ENCODE measurements around the gene HNRNPA1L2.
A peak's percentile ranks its signal among the peaks of the same experiment; 100 is the strongest.

Gene HNRNPA1L2

DNA sequence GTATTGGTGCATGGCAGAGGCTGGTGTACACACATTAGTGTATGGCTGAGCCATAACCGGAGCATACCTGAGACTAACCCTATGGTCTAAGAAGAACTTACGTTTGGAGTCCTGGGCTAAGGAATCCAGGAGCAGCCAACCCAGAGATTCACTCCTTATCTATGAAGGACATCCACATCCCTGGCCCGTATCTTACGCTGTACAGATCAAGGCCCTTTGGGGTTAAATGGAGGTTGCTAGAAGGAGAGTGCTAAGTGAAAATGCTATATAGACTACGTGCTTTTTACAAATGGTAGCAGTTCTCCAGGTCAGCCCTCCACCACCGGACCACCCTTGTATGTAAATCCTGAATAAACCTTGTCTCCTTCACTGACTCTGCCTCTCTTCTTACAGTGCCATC, 8.5 kb downstream of the HNRNPA1L2 start:
- H3K27ac ChIP-seq (ENCODE audit: low read depth, low read length) = no peak overlapping the region
- peak overlapping the region; percentile 80 for H3K4me3 ChIP-seq (ENCODE audit: low read depth, low read length)
- H3K4me1 ChIP-seq (ENCODE audit: control insufficient read depth, insufficient read depth, low read length) = peaks cover 2% of the 10 kb centered on the region; the same call in 1 of the 2 replicates
- peaks cover 20% of the 10 kb centered on the region for H3K36me3 ChIP-seq (ENCODE audit: control insufficient read depth, insufficient read depth, low read length)
- H3K9ac ChIP-seq (ENCODE audit: low read length) = peak overlapping the region; percentile 97
- H3K9me3 ChIP-seq (ENCODE audit: control insufficient read depth, insufficient read depth, low read depth, low read length) = no peaks in the 10 kb centered on the region
- no peaks in the 10 kb centered on the region for H3K27me3 ChIP-seq (ENCODE audit: control insufficient read depth, insufficient read depth, low read length)

DNA sequence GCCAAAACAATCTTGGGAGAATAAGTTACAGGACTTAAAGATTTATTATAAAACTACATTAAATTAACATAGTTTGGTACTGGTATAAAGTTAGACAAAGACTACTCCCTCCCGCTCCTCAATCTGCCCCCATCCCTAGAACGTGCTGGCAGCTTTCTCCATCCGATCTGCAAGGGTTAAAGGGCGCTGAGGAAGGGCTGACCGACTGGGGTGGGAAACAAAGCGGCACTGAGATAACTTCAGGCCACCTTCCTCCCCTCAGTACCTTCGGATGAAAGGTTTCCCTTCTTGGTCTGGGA, 9.6 kb downstream of the HNRNPA1L2 start:
- H3K4me1 ChIP-seq (ENCODE audit: control insufficient read depth, insufficient read depth, low read length) = peaks cover 2% of the 10 kb centered on the region; the same call in 1 of the 2 replicates
- peaks cover 27% of the 10 kb centered on the region for H3K36me3 ChIP-seq (ENCODE audit: control insufficient read depth, insufficient read depth, low read length)
- peak overlapping the region; percentile 97 for H3K27ac ChIP-seq (ENCODE audit: low read depth, low read length)
- H3K27me3 ChIP-seq (ENCODE audit: control insufficient read depth, insufficient read depth, low read length) = no peaks in the 10 kb centered on the region
- H3K9ac ChIP-seq (ENCODE audit: low read length) = peak overlapping the region; percentile 97
- H3K4me3 ChIP-seq (ENCODE audit: low read depth, low read length) = peak overlapping the region; percentile 80
- H3K9me3 ChIP-seq (ENCODE audit: control insufficient read depth, insufficient read depth, low read depth, low read length) = no peaks in the 10 kb centered on the region

DNA sequence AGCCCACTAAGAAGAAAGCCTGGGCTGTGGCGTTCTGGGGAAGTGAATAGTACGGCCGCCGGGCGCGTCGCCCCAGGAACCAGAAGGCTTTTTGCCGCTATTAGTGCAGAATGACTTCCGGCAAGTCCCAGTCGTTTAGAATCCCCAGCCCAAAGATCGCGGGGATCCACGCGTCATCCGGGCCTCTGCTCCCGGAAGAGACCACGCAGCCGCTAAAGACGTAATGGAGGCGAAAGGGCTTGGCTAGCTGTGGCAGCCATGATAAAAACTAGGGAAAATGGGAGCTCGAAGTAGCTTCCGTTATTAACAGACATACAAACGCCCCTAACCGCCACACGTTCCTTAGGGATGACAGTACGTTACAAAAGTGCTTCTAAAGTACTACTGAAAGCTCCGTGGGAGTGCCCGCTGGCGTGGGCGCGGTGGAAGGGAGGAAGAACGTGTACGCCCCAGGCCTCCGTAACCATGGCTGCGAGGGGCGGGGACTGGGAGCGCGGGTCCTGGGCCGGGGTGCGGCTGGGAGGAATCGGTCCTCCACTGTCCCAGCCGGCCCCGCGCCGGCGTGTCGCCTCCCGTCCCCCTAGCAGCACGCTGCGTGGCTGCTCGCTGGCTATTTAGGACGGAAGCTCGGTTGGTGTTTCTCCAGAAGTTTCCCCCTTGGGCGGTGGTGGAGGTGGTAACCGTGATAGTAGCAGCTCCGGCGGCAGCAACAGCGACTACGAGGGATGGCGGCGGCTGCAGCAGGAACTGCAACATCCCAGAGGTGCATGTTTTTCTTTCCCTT, 10.2 kb downstream of the HNRNPA1L2 start, which contains the start of gene SUGT1:
TSS of gene SUGT1 (plus strand) at position 641 of the 784 bp plus-strand sequence. CDS start at position 726, 85 bp downstream.
- H3K27ac ChIP-seq (ENCODE audit: low read depth, low read length) = peak within 1 kb of the TSS; percentile 97
- H3K9ac ChIP-seq (ENCODE audit: low read length) = peak within 1 kb of the TSS; percentile 97
- peak within 1 kb of the TSS; percentile 80 for H3K4me3 ChIP-seq (ENCODE audit: low read depth, low read length)
- H3K4me1 ChIP-seq (ENCODE audit: control insufficient read depth, insufficient read depth, low read length) = peaks cover 2% of the 10 kb centered on the region; the same call in 1 of the 2 replicates
- peaks cover 32% of the 10 kb centered on the region for H3K36me3 ChIP-seq (ENCODE audit: control insufficient read depth, insufficient read depth, low read length)
- no peaks in the 10 kb centered on the region for H3K27me3 ChIP-seq (ENCODE audit: control insufficient read depth, insufficient read depth, low read length)
- H3K9me3 ChIP-seq (ENCODE audit: control insufficient read depth, insufficient read depth, low read depth, low read length) = no peaks in the 10 kb centered on the region

DNA sequence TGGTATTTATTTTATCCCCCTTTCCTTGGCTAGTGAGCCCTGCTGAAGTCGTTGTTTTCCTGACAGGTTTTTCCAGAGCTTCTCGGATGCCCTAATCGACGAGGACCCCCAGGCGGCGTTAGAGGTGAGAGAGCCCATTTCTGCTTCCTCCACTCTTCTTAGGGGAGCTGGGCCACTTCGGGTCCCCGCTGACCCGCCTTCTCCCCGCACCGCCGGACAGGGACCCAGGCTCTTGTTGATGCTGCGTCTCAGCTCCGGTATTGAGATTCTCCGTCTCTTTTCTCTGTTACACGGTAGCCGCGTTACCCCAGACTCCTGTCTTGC, 10.7 kb downstream of the HNRNPA1L2 start:
- Histone ChIP-seq H3K4me3 (ENCODE audit: low read depth, low read length) (peak overlapping the region; percentile 80), H3K9me3 (ENCODE audit: control insufficient read depth, insufficient read depth, low read depth, low read length) (no peaks in the 10 kb centered on the region), H3K36me3 (ENCODE audit: control insufficient read depth, insufficient read depth, low read length) (peaks cover 37% of the 10 kb centered on the region), H3K9ac (ENCODE audit: low read length) (peak overlapping the region; percentile 97), H3K4me1 (ENCODE audit: control insufficient read depth, insufficient read depth, low read length) (peaks cover 2% of the 10 kb centered on the region; the same call in 1 of the 2 replicates), H3K27ac (ENCODE audit: low read depth, low read length) (peak overlapping the region; percentile 97), H3K27me3 (ENCODE audit: control insufficient read depth, insufficient read depth, low read length) (no peaks in the 10 kb centered on the region)

DNA sequence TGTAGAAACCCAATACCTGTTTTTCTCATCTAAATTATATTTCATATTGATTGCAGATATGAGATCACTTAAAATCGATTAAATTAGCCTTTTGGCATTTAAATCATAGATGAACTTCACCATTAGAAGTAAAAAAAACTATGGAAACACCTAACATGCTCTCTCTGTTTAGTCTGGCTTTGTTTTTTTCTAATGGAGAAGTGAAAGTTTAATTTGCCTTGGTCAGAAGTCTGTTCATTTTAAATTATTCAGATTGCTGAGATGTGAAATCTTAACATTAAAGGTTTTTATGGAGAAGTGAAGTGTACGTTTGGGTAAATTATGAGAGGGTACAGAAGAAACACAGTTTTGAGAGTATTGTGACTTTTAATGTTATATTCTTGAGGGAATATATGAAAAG, 17.1 kb downstream of the HNRNPA1L2 start:
- no peaks in the 10 kb centered on the region for H3K9me3 ChIP-seq (ENCODE audit: control insufficient read depth, insufficient read depth, low read depth, low read length)
- H3K36me3 ChIP-seq (ENCODE audit: control insufficient read depth, insufficient read depth, low read length) = peaks cover 77% of the 10 kb centered on the region
- no peak overlapping the region for H3K9ac ChIP-seq (ENCODE audit: low read length)
- no peak overlapping the region for H3K27ac ChIP-seq (ENCODE audit: low read depth, low read length)
- H3K4me1 ChIP-seq (ENCODE audit: control insufficient read depth, insufficient read depth, low read length) = no peaks in the 10 kb centered on the region
- no peak overlapping the region for H3K4me3 ChIP-seq (ENCODE audit: low read depth, low read length)
- H3K27me3 ChIP-seq (ENCODE audit: control insufficient read depth, insufficient read depth, low read length) = no peaks in the 10 kb centered on the region

DNA sequence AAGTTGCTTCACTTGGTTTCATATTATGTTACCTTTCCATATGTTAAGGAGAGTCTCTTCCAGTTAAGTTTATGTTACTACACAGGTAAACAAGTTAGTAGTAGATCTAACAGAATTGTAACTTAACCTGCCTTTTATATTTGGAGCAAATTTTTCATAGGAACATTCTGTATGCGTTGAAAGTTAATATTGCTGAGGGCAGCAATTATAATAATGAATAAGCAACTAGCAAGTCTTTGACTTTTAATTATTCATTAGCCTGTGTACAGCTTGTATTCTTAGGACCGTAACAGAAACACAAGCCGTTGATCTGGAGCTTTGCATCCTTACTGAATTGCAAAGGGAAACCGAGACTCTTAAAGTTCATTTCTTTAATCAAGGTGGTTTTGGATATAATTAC, 22.0 kb downstream of the HNRNPA1L2 start:
- Histone ChIP-seq H3K4me1 (ENCODE audit: control insufficient read depth, insufficient read depth, low read length) (peaks cover 5% of the 10 kb centered on the region; the same call in 1 of the 2 replicates), H3K4me3 (ENCODE audit: low read depth, low read length) (no peak overlapping the region), H3K9ac (ENCODE audit: low read length) (no peak overlapping the region), H3K27me3 (ENCODE audit: control insufficient read depth, insufficient read depth, low read length) (no peaks in the 10 kb centered on the region), H3K9me3 (ENCODE audit: control insufficient read depth, insufficient read depth, low read depth, low read length) (no peaks in the 10 kb centered on the region), H3K27ac (ENCODE audit: low read depth, low read length) (no peak overlapping the region), H3K36me3 (ENCODE audit: control insufficient read depth, insufficient read depth, low read length) (peaks cover 81% of the 10 kb centered on the region)

DNA sequence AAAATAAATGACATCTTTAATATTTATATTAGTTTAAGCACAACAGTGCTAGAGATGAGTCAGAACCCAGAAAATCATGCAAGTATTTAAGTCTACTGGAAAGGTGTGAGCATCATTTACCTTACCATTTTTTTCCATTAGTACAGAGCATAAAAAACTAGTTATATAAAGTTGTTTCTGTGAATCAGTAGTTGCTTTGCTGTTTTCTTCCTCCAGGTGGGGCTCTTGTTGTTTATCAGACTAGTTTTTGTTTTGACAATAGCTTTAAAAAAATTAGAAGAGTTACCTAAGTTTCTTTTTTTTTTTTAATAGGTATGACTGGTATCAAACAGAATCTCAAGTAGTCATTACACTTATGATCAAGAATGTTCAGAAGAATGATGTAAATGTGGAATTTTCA, 23.1 kb downstream of the HNRNPA1L2 start:
- no peak overlapping the region for H3K4me3 ChIP-seq (ENCODE audit: low read depth, low read length)
- peaks cover 5% of the 10 kb centered on the region; the same call in 1 of the 2 replicates for H3K4me1 ChIP-seq (ENCODE audit: control insufficient read depth, insufficient read depth, low read length)
- no peak overlapping the region for H3K9ac ChIP-seq (ENCODE audit: low read length)
- no peaks in the 10 kb centered on the region for H3K9me3 ChIP-seq (ENCODE audit: control insufficient read depth, insufficient read depth, low read depth, low read length)
- H3K36me3 ChIP-seq (ENCODE audit: control insufficient read depth, insufficient read depth, low read length) = peaks cover 73% of the 10 kb centered on the region
- no peak overlapping the region for H3K27ac ChIP-seq (ENCODE audit: low read depth, low read length)
- H3K27me3 ChIP-seq (ENCODE audit: control insufficient read depth, insufficient read depth, low read length) = no peaks in the 10 kb centered on the region

DNA sequence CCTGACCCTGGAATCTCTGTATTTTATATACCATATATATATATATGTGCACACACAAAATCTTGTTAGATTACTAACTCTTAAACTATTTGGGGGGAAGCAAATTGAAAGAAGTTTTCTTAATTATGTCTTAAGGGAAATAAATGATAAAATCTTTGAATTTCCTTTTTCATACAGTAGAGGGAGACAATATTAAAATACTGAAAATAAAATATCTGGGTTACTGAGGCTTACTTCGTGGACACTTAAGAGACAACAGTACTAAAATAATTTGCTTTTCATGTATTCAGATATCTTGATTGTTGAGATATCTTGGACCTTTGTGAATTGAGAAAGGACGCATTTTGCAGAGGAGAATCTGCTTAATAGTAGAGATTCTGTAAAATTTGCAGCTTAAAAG, 27.4 kb downstream of the HNRNPA1L2 start:
- H3K36me3 ChIP-seq (ENCODE audit: control insufficient read depth, insufficient read depth, low read length) = peaks cover 47% of the 10 kb centered on the region
- no peak overlapping the region for H3K4me3 ChIP-seq (ENCODE audit: low read depth, low read length)
- H3K9ac ChIP-seq (ENCODE audit: low read length) = no peak overlapping the region
- H3K9me3 ChIP-seq (ENCODE audit: control insufficient read depth, insufficient read depth, low read depth, low read length) = no peaks in the 10 kb centered on the region
- no peak overlapping the region for H3K27ac ChIP-seq (ENCODE audit: low read depth, low read length)
- peaks cover 5% of the 10 kb centered on the region; the same call in 1 of the 2 replicates for H3K4me1 ChIP-seq (ENCODE audit: control insufficient read depth, insufficient read depth, low read length)
- no peaks in the 10 kb centered on the region for H3K27me3 ChIP-seq (ENCODE audit: control insufficient read depth, insufficient read depth, low read length)

DNA sequence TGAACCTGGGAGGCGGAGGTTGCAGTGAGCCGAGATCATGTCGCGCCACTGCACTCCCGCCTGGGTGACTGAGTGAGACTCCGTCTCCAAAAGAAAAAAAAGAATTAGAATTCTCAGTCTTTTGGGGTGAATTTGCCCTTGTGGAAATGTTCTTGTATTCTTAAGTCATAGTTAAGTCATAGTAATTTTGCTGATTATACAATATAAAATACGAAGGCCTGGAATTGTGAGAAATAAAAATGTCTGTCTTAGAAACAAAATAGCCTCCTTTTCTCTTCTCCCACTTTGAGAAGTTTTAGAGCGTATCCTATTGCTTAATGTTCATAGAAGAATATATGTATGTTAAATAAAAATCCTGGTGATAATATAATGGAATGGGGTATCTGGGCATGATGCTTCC, 28.5 kb downstream of the HNRNPA1L2 start:
- peaks cover 5% of the 10 kb centered on the region; the same call in 1 of the 2 replicates for H3K4me1 ChIP-seq (ENCODE audit: control insufficient read depth, insufficient read depth, low read length)
- no peak overlapping the region for H3K27ac ChIP-seq (ENCODE audit: low read depth, low read length)
- H3K36me3 ChIP-seq (ENCODE audit: control insufficient read depth, insufficient read depth, low read length) = peaks cover 48% of the 10 kb centered on the region
- H3K9ac ChIP-seq (ENCODE audit: low read length) = no peak overlapping the region
- H3K9me3 ChIP-seq (ENCODE audit: control insufficient read depth, insufficient read depth, low read depth, low read length) = no peaks in the 10 kb centered on the region
- no peaks in the 10 kb centered on the region for H3K27me3 ChIP-seq (ENCODE audit: control insufficient read depth, insufficient read depth, low read length)
- H3K4me3 ChIP-seq (ENCODE audit: low read depth, low read length) = no peak overlapping the region

DNA sequence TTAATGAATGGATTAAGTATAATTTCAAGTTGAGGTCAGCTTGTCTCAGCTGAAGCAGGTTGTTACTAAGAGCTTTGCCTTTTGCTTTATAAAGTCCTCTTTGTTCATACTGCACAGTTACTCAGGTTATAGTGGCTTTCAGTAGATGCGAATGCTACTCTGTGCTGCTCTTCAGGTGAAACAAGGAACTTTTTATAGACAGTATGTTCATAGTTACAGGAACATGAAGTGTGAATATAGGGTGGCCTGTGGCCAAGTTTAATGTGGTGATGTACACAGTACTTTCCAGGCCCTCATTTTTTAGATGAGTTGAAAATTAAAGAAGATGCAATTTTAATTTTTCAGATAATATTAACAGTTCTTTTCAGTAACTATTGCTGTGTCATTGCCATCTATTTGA, 31.2 kb downstream of the HNRNPA1L2 start:
- H3K4me1 ChIP-seq (ENCODE audit: control insufficient read depth, insufficient read depth, low read length) = peaks cover under 1% of the 10 kb centered on the region; the same call in 1 of the 2 replicates
- H3K9ac ChIP-seq (ENCODE audit: low read length) = no peak overlapping the region
- no peak overlapping the region for H3K4me3 ChIP-seq (ENCODE audit: low read depth, low read length)
- no peaks in the 10 kb centered on the region for H3K9me3 ChIP-seq (ENCODE audit: control insufficient read depth, insufficient read depth, low read depth, low read length)
- H3K27ac ChIP-seq (ENCODE audit: low read depth, low read length) = no peak overlapping the region
- no peaks in the 10 kb centered on the region for H3K27me3 ChIP-seq (ENCODE audit: control insufficient read depth, insufficient read depth, low read length)
- H3K36me3 ChIP-seq (ENCODE audit: control insufficient read depth, insufficient read depth, low read length) = peaks cover 48% of the 10 kb centered on the region

DNA sequence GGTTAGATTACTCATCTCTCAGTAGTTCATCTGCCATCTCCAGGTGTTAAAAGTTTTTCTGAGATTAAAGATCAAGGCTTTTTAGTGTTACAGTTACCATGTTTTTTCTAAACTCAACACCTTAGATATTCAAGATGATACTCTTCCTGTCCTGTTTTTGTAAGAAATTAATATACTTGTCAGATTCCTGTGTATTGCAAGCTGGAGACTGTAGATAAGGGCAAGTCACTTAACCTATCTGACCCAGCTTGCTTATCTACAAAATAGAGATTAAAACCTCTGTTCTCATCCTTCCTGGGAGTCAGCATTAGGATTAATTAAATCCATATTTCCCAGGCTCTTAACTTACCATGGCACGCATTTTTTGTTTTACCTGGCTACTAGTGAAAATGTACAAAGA, 35.6 kb downstream of the HNRNPA1L2 start:
- peaks cover 74% of the 10 kb centered on the region for H3K36me3 ChIP-seq (ENCODE audit: control insufficient read depth, insufficient read depth, low read length)
- H3K27ac ChIP-seq (ENCODE audit: low read depth, low read length) = no peak overlapping the region
- no peak overlapping the region for H3K9ac ChIP-seq (ENCODE audit: low read length)
- H3K27me3 ChIP-seq (ENCODE audit: control insufficient read depth, insufficient read depth, low read length) = no peaks in the 10 kb centered on the region
- H3K4me1 ChIP-seq (ENCODE audit: control insufficient read depth, insufficient read depth, low read length) = no peaks in the 10 kb centered on the region
- no peaks in the 10 kb centered on the region for H3K9me3 ChIP-seq (ENCODE audit: control insufficient read depth, insufficient read depth, low read depth, low read length)
- no peak overlapping the region for H3K4me3 ChIP-seq (ENCODE audit: low read depth, low read length)

Measured in HUES6 (cell line).